Measurements from ENCODE around the gene DUOXA2.
"Not testable (repeated sequence)": the region's sequence is repeated elsewhere in the genome, so short reads cannot be mapped to it uniquely, and the experiment has no call there.

DUOXA2 gene

GRCh38 chr15:45100884-45101625, 13.1 kb upstream of the DUOXA2 start:
- DNase-seq (ENCODE audit: low read depth in 2 of 2), result no peak
- H3K4me3 ChIP-seq (replicated peaks in 1 of 2; ENCODE audit: low read depth in 2 of 2, low read length in 2 of 2), result no peak overlapping the region
- no peak for TF ChIP-seq CTCF (IDR thresholded peaks at IDR 0.05; ENCODE audit: low read depth, low read length)

DNA sequence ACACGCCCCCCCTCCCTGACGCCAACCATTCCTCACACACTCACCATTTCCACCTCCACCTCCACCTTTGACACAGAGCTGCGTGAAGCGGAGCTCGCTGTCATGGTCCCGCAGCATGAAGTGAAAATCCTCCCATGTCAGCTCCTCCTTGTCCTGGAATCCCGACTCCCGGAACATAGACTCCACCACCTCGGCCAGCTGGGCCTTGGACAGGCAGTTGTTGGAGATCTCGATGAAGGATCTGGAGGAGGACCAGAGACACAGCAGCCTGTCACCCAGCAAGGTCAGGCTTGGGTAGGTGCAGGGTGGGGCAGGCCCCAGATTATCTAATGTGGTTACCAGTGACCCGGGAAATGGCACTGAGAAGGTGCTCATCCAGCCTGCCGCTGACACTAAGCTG, 12.4 kb upstream of the DUOXA2 start:
- no peak for TF ChIP-seq CTCF (IDR thresholded peaks at IDR 0.05; ENCODE audit: low read depth, low read length)
- no peak overlapping the region for H3K4me3 ChIP-seq (replicated peaks in 1 of 2; ENCODE audit: low read depth in 2 of 2, low read length in 2 of 2)
- no peak for DNase-seq (ENCODE audit: low read depth in 2 of 2)

DNA sequence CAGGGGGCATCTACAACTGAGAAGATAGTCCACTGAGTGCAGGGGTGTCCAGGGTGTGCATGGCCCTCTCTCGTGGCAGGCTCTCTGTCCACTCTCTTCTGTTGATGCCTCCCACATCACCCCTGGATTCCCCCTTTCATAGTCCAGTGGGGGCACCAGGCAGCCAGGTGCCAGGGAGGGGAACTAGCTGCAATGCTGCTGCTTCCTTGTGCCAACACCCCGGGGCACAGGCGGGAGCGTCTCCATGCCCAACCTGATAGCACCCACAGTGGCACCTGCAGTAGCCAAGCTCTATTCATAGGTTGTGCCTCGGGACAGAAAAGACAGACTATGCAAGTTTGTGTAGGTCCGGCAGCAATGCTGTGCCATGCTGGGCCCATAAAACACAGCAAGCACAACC, 11.9 kb upstream of the DUOXA2 start:
- DNase-seq (ENCODE audit: low read depth in 2 of 2), result no peak
- TF ChIP-seq CTCF (IDR thresholded peaks at IDR 0.05; ENCODE audit: low read depth, low read length), result no peak
- no peak overlapping the region for H3K4me3 ChIP-seq (replicated peaks in 1 of 2; ENCODE audit: low read depth in 2 of 2, low read length in 2 of 2)

DNA sequence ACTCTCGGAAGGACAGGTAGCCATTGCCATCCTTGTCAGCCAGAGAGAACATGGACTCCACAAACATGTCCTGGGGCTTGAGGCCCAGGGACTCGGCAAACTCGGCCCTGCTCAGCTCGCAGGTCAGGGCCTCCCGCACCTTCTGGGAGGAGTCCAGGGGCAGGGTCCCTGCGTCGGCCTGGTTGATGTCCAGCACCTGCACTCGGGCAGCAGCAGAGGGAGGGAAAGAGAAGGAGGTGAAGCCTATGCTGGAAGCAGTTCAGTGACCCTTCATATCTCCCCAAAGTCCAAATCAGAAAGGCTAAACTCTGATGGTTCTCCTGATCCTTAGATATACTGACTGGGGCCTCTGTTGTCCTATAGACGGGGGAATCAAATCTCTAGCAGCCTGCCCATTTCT, 10.0 kb upstream of the DUOXA2 start:
- not testable (repeated sequence) for H3K4me3 ChIP-seq (replicated peaks in 1 of 2; ENCODE audit: low read depth in 2 of 2, low read length in 2 of 2); DNase-seq (ENCODE audit: low read depth in 2 of 2)

GRCh38 chr15:45105586-45105985, 8.5 kb upstream of the DUOXA2 start:
- H3K4me3 ChIP-seq (replicated peaks in 1 of 2; ENCODE audit: low read depth in 2 of 2, low read length in 2 of 2), result no peak overlapping the region
- TF ChIP-seq CTCF (IDR thresholded peaks at IDR 0.05; ENCODE audit: low read depth, low read length), result no peak
- no peak for DNase-seq (ENCODE audit: low read depth in 2 of 2)

- TF ChIP-seq CTCF (IDR thresholded peaks at IDR 0.05; ENCODE audit: low read depth, low read length), result no peak
- DNase-seq (ENCODE audit: low read depth in 2 of 2), result no peak
- H3K4me3 ChIP-seq (replicated peaks in 1 of 2; ENCODE audit: low read depth in 2 of 2, low read length in 2 of 2), result no peak overlapping the region
Measured at GRCh38 chr15:45106002-45106790, 7.9 kb upstream of the DUOXA2 start.

DNA sequence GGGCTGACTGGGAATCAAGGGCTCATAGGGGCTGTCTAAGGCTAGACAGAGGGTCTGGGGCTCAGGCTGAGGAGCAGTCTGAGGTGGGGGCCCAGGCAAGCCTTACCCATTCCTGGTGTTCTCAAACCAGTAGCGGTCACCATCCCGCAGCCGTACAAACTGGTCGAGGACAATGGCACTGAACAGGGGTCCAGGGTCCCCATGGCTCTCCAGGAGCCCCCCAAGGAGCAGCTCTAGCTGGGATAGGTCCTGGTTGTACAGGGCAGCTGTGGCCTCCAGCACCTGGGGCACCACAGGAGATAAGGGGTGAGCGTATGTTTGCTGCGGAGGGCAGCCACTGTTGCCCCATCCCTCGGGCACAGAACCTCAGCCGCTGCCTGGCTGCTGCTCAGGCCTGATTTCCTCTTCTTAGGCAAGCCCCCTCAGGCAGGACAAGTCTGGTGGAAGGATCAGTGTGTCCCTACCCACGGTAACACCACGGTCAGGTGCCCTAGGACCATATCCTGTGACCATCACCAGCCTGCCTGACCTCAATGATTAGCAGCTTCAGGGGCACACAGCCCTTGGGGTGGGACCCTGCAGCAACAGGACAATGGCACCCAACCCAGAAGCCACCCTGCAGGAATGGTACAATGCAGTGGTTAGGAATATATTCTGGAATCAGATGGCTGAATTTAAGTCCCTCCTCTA, 6.0 kb upstream of the DUOXA2 start:
- no peak for DNase-seq (ENCODE audit: low read depth in 2 of 2)
- no peak for TF ChIP-seq CTCF (IDR thresholded peaks at IDR 0.05; ENCODE audit: low read depth, low read length)
- H3K4me3 ChIP-seq (replicated peaks in 1 of 2; ENCODE audit: low read depth in 2 of 2, low read length in 2 of 2), result no peak overlapping the region

Data from cardiac fibroblast (primary cell).